Measurements from ENCODE around the gene TMEM232. TPM values are rescaled to one million over a fixed set of nuclear protein-coding genes. Genes with fewer than 3 reads are reported as not detected.

TMEM232 gene
- total RNA-seq, 4 donors from 2014 or later: 1.3 to 19.3 (median 7.1) TPM; not detected in 1

- Histone ChIP-seq H3K9me3 (peaks cover 0 to 8% of the 10 kb centered on the region in 2 donors), H3K36me3 (no peaks in the 10 kb centered on the region), H3K27me3 (no peaks in the 10 kb centered on the region), H3K27ac (no peak overlapping the region), H3K4me3 (no peak overlapping the region), H3K4me1 (no peaks in the 10 kb centered on the region)
- intact Hi-C loops (cut with DNase I; ENCODE audit: low total_unique reads): no loop called here
- TF ChIP-seq CTCF (IDR thresholded peaks at IDR 0.05) (no peak), POLR2A (IDR thresholded peaks at IDR 0.05) (no peak)
- DNase-seq: no peak
Measured at GRCh38 chr5:110616009-110616408, 110.5 kb downstream of the TMEM232 start.

GRCh38 chr5:110612794-110613247 lies 113.7 kb downstream of the TMEM232 start:
- intact Hi-C loops (cut with DNase I; ENCODE audit: low total_unique reads): no loop called here
- peaks cover 0 to 8% of the 10 kb centered on the region in 2 donors for H3K9me3 ChIP-seq
- no peak overlapping the region for H3K27ac ChIP-seq

GRCh38 chr5:110611817-110612216 lies 114.7 kb downstream of the TMEM232 start:
- H3K36me3 ChIP-seq: no peaks in the 10 kb centered on the region
- no peaks in the 10 kb centered on the region for H3K27me3 ChIP-seq
- DNase-seq: no peak
- TF ChIP-seq POLR2A (IDR thresholded peaks at IDR 0.05) (no peak), CTCF (IDR thresholded peaks at IDR 0.05) (no peak)
- intact Hi-C loops (cut with DNase I; ENCODE audit: low total_unique reads): no loop called here
- no peak overlapping the region for H3K27ac ChIP-seq
- no peak overlapping the region for H3K4me3 ChIP-seq
- no peaks in the 10 kb centered on the region for H3K4me1 ChIP-seq
- peaks cover 0 to 8% of the 10 kb centered on the region in 2 donors for H3K9me3 ChIP-seq

More at GRCh38 chr5:110612794-110613247, 113.7 kb downstream of the TMEM232 start:
- no peak overlapping the region for H3K4me3 ChIP-seq
- H3K36me3 ChIP-seq: no peaks in the 10 kb centered on the region
- H3K27me3 ChIP-seq: no peaks in the 10 kb centered on the region
- DNase-seq: no peak
- no peaks in the 10 kb centered on the region for H3K4me1 ChIP-seq
- TF ChIP-seq POLR2A (IDR thresholded peaks at IDR 0.05): no peak
- TF ChIP-seq CTCF (IDR thresholded peaks at IDR 0.05): no peak

GRCh38 chr5:110594866-110595265 lies 131.6 kb downstream of the TMEM232 start:
- no peaks in the 10 kb centered on the region for H3K36me3 ChIP-seq
- intact Hi-C loops (cut with DNase I; ENCODE audit: low total_unique reads): no loop called here
- TF ChIP-seq CTCF (IDR thresholded peaks at IDR 0.05) (no peak), POLR2A (IDR thresholded peaks at IDR 0.05) (no peak)
- no peaks in the 10 kb centered on the region for H3K4me1 ChIP-seq
- no peak overlapping the region for H3K27ac ChIP-seq
- H3K27me3 ChIP-seq: no peaks in the 10 kb centered on the region
- H3K9me3 ChIP-seq: no peaks in the 10 kb centered on the region
- H3K4me3 ChIP-seq: no peak overlapping the region
- DNase-seq: no peak

GRCh38 chr5:110590187-110590586 lies 136.3 kb downstream of the TMEM232 start:
- Histone ChIP-seq H3K9me3 (no peaks in the 10 kb centered on the region), H3K36me3 (no peaks in the 10 kb centered on the region), H3K4me1 (no peaks in the 10 kb centered on the region), H3K27me3 (no peaks in the 10 kb centered on the region), H3K27ac (no peak overlapping the region), H3K4me3 (no peak overlapping the region)
- intact Hi-C loops (cut with DNase I; ENCODE audit: low total_unique reads): no loop called here
- no peak for DNase-seq
- no peak for TF ChIP-seq POLR2A (IDR thresholded peaks at IDR 0.05)
- TF ChIP-seq CTCF (IDR thresholded peaks at IDR 0.05): peak in 2 of 4 experiments; percentile 6 to 33
